GM12878 (cell line): ENCODE measurements around the gene KLK6. TPM values are rescaled to one million over a fixed set of nuclear protein-coding genes. Genes with fewer than 3 reads are reported as not detected.

Experiments used
- ATAC-seq: fragments of 200-7000 bp; cut with Tn5 transposase; 3 replicates; pipeline ENCODE4 v1.9.1; 2020; ENCODE audit warnings: mild to moderate bottlenecking, moderate library complexity
- BruUV-seq: library from RNA; stranded (reverse); fragments of 400-500 nt; replicated peaks from 2 replicates; lab custom pipeline; 2021; lab: Mats Ljungman, UMichigan
- CTCF ChIA-PET: fragments of 300-600 bp; sonication (Branson Sonifier 250); formaldehyde crosslinking; extraction: SDS; loops from one replicate; lab custom pipeline; 2021; ENCODE audit warnings: inconsistent platforms; lab: Yijun Ruan, JAX
- POLR2A ChIA-PET: fragments of 350-600 bp; formaldehyde crosslinking; extraction: SDS; loops from one replicate; lab custom pipeline; 2021; ENCODE audit warnings: inconsistent platforms; lab: Charles Lee
- RAD21 ChIA-PET: fragments of 300-600 bp; sonication (Branson Sonifier 250); formaldehyde crosslinking; loops from one replicate; lab custom pipeline; 2023; ENCODE audit warnings: antibody characterized with exemption; ENCODE audit not compliant: unreplicated experiment; lab: Charles Lee
- SMC1A ChIA-PET: fragments of 300-600 bp; sonication (Branson Sonifier 250); formaldehyde crosslinking; loops from one replicate; lab custom pipeline; 2023; ENCODE audit not compliant: unreplicated experiment, uncharacterized antibody; lab: Charles Lee
- DNase-seq: peaks from one replicate; pipeline ENCODE4 v3.0.0-alpha.2; 2011; ENCODE audit warnings: low read depth, low spot score
- FAIRE-seq: peaks from 3 replicates; lab custom pipeline; 2011; peaks lifted over from hg19 to GRCh38; lab: Jason Lieb, UNC
- H2AFZ ChIP-seq: 2 replicates; pipeline ENCODE4 v1.6.0; 2011; ENCODE audit warnings: low read depth, low read length, control low read depth; ENCODE audit not compliant: control insufficient read depth
- H3K27ac ChIP-seq: 2 replicates; pipeline ENCODE4 v1.5.1; 2011; ENCODE audit warnings: control low read depth; ENCODE audit not compliant: control insufficient read depth, insufficient read depth
- H3K27me3 ChIP-seq, 2 experiments: replicated peaks in 1 of 2; 2 replicates each; pipeline versions ENCODE4 v1.6.0 to v1.6.1; 2011; ENCODE audit warnings: low read length in 1 of 2; ENCODE audit not compliant: control insufficient read depth in 2 of 2, insufficient read depth in 2 of 2
- H3K36me3 ChIP-seq, 2 experiments: 2 replicates each; pipeline ENCODE4 v1.5.1; 2011; ENCODE audit warnings: low read length in 1 of 2; ENCODE audit not compliant: control insufficient read depth in 2 of 2, insufficient read depth in 2 of 2
- H3K4me1 ChIP-seq: 2 replicates; pipeline ENCODE4 v1.6.1; 2011; ENCODE audit warnings: mild to moderate bottlenecking, low read length, moderate library complexity, mixed read lengths; ENCODE audit not compliant: control insufficient read depth, insufficient read depth
- H3K4me2 ChIP-seq: 2 replicates; pipeline ENCODE4 v1.6.0; 2011; ENCODE audit warnings: control low read depth; ENCODE audit not compliant: control insufficient read depth, insufficient read depth
- H3K4me3 ChIP-seq: fragments of 200-600 bp; sonication (generic); 2 replicates; pipeline ENCODE4 v1.5.1; 2016
- H3K79me2 ChIP-seq: 2 replicates; pipeline ENCODE4 v1.6.0; 2011; ENCODE audit warnings: low read length; ENCODE audit not compliant: control insufficient read depth, insufficient read depth
- H3K9ac ChIP-seq: 2 replicates; pipeline ENCODE4 v1.8.0; 2011; ENCODE audit warnings: low read length, control low read depth, mixed read lengths; ENCODE audit not compliant: control insufficient read depth, insufficient read depth
- H3K9me3 ChIP-seq: replicated peaks from 3 replicates; pipeline ENCODE4 v1.5.1; 2011; ENCODE audit warnings: mild to moderate bottlenecking, low read length; ENCODE audit not compliant: control insufficient read depth, insufficient read depth
- H4K20me1 ChIP-seq: 2 replicates; pipeline ENCODE4 v1.6.0; 2011; ENCODE audit not compliant: control insufficient read depth, insufficient read depth
- BHLHE40 ChIP-seq, 2 experiments: fragments of 450-650 bp in 1 of 2; IDR thresholded peaks; 2 replicates each; pipeline ENCODE4 v1.6.1; 2011 to 2017; ENCODE audit warnings: low read depth in 2 of 2, borderline replicate concordance in 1 of 2, improper control_type of control experiment in 1 of 2, low read length in 1 of 2, mild to moderate bottlenecking in 1 of 2
- CREM ChIP-seq: IDR thresholded peaks from 2 replicates; pipeline ENCODE4 v1.6.1; 2014; ENCODE audit warnings: antibody characterized with exemption, low read depth
- FOS ChIP-seq: IDR thresholded peaks from 3 replicates; pipeline ENCODE4 v1.6.1; 2011; ENCODE audit warnings: borderline replicate concordance; ENCODE audit not compliant: insufficient read length; ENCODE audit errors: extremely low read depth
- GATAD2B ChIP-seq: fragments of 450-650 bp; conservative IDR thresholded peaks from 2 replicates; pipeline ENCODE4 v1.6.1; 2017; ENCODE audit warnings: low read depth, mild to moderate bottlenecking, moderate library complexity
- MLLT1 ChIP-seq: fragments of 450-650 bp; IDR thresholded peaks from 2 replicates; pipeline ENCODE4 v1.6.1; 2016; ENCODE audit warnings: mild to moderate bottlenecking
- MTA2 ChIP-seq: fragments of 450-650 bp; IDR thresholded peaks from 2 replicates; pipeline ENCODE4 v1.6.1; 2016; ENCODE audit warnings: low read depth, mild to moderate bottlenecking, moderate library complexity
- NBN ChIP-seq: fragments of 450-650 bp; IDR thresholded peaks from 2 replicates; pipeline ENCODE4 v1.6.1; 2016
- NKRF ChIP-seq: fragments of 450-650 bp; conservative IDR thresholded peaks from 2 replicates; pipeline ENCODE4 v1.6.1; 2017; ENCODE audit warnings: mild to moderate bottlenecking, moderate library complexity
- NR2C2 ChIP-seq: IDR thresholded peaks from 2 replicates; pipeline ENCODE4 v1.6.1; 2011; ENCODE audit warnings: borderline replicate concordance, low read depth; ENCODE audit not compliant: control insufficient read depth, insufficient read length
- NR2F1 ChIP-seq: fragments of 450-650 bp; conservative IDR thresholded peaks from 2 replicates; pipeline ENCODE4 v1.6.1; 2017; ENCODE audit warnings: mild to moderate bottlenecking
- NRF1 ChIP-seq: conservative IDR thresholded peaks from 2 replicates; pipeline ENCODE4 v1.6.1; 2011; ENCODE audit warnings: mild to moderate bottlenecking, low read depth, low read length, improper control_type of control experiment
- POLR2AphosphoS2 ChIP-seq: IDR thresholded peaks from 2 replicates; pipeline ENCODE4 v1.6.1; 2011; ENCODE audit warnings: low read depth, mild to moderate bottlenecking, low read length, improper control_type of control experiment, moderate library complexity
- POU2F2 ChIP-seq: IDR thresholded peaks from 3 replicates; pipeline ENCODE4 v1.6.1; 2011; ENCODE audit warnings: low read depth, mild to moderate bottlenecking, low read length, borderline replicate concordance
- SMARCA5 ChIP-seq: fragments of 450-650 bp; IDR thresholded peaks from 2 replicates; pipeline ENCODE4 v1.6.1; 2017; ENCODE audit warnings: mild to moderate bottlenecking
- SMC3 ChIP-seq: IDR thresholded peaks from 2 replicates; pipeline ENCODE4 v1.6.1; 2011; ENCODE audit warnings: low read length, improper control_type of control experiment, borderline replicate concordance
- YY1 ChIP-seq: IDR thresholded peaks from 2 replicates; pipeline ENCODE4 v1.6.1; 2011; ENCODE audit warnings: low read depth, mild to moderate bottlenecking, low read length
- ZBTB33 ChIP-seq: fragments of 450-650 bp; IDR thresholded peaks from 2 replicates; pipeline ENCODE4 v1.6.1; 2017; ENCODE audit warnings: mild to moderate bottlenecking
- WGBS: methylation state at CpG from one replicate; pipeline ENCODE4 v1.1.6; 2016; ENCODE audit warnings: low lambda C conversion rate; ENCODE audit not compliant: insufficient replicate concordance, insufficient coverage; ENCODE audit errors: missing lambda C conversion rate; 5-methylcytosine and 5-hydroxymethylcytosine counted together
- in situ Hi-C: fragments of 300-500 bp; cut with MboI; formaldehyde crosslinking; loops from 9 replicates; pipeline ENCODE4 v1.14.3; 2018; ENCODE audit warnings: mixed read lengths
- intact Hi-C: fragments of 100-400 bp; cut with micrococcal nuclease; formaldehyde crosslinking; loops from one replicate; pipeline ENCODE4 v1.14.2; 2022; ENCODE audit not compliant: unreplicated experiment
- polyA plus RNA-seq, 11 experiments: library from polyadenylated mRNA; depleted of rRNA in 4 of 11; unstranded in 6 of 11; stranded (reverse) in 5 of 11; fragments of >200 nt; fragmentation: Nextera tagmentation in 4 of 11; fragmentation: Illumina TruSeq in 1 of 11; extraction: Ambion mirVana in 4 of 11; extraction: Trizol in 1 of 11; gene quantifications; 1 replicate in 1 of 11; 2 replicates in 10 of 11; pipeline versions ENCODE4 v1.2.1 to v1.2.3, GENCODE V29; 2011 to 2016; ENCODE audit warnings: inconsistent platforms in 2 of 11, missing spikeins in 2 of 11, low read depth in 1 of 11
- total RNA-seq, 4 experiments: library from RNA; depleted of rRNA in 3 of 4; stranded (reverse); fragments of >200 nt in 3 of 4; fragmentation: Illumina TruSeq in 1 of 4; extraction: Trizol in 1 of 4; gene quantifications; 2 replicates each; pipeline versions ENCODE4 v1.2.1 to v1.2.3, GENCODE V29; 2013 to 2021

KLK6 gene
- total and polyA plus RNA-seq, 10 of the 15 experiments (the other 5 are each of a cell fraction or from before 2014, with no cell fraction given): not detected

- H3K9me3 ChIP-seq: no peaks in the 10 kb centered on the region
- FAIRE-seq (no peak), ATAC-seq (peak; percentile 100), DNase-seq (peak; percentile 27)
- ChIA-PET POLR2A (interaction anchor here (1.2 kb wide), 1 partner anchor 122 kb away, joined by 3 read pairs; no protein-coding TSS in a partner anchor), RAD21 (interaction anchor here (0.5 to 2.5 kb wide), 39 partner anchors 11 to 554 kb away, joined by 3 to 41 read pairs (median 5); partner anchors contain the start of genes KLK3 and KLK4), SMC1A (interaction anchor here (0.7 to 3.0 kb wide), 30 partner anchors 10 to 565 kb away, joined by 3 to 37 read pairs (median 6); partner anchors contain the start of gene POLD1), CTCF (interaction anchor here (0.6 to 4.5 kb wide), 59 partner anchors 10 to 692 kb away, joined by 3 to 42 read pairs (median 5); partner anchors contain the start of genes ACP4, KLK2, KLK3 and KLK4)
- H3K79me2 ChIP-seq: no peaks in the 10 kb centered on the region
- H3K4me2 ChIP-seq: no peak overlapping the region
- no peaks in the 10 kb centered on the region for H3K27me3 ChIP-seq
- 28% methylated on average over 21 of the region's 21 CpGs for WGBS
- H3K36me3 ChIP-seq: no peaks in the 10 kb centered on the region
- no peaks in the 10 kb centered on the region for H4K20me1 ChIP-seq
- H3K9ac ChIP-seq: no peak overlapping the region
- no peaks in the 10 kb centered on the region for H3K4me1 ChIP-seq
- no peak overlapping the region for H3K4me3 ChIP-seq
- intact Hi-C loops: loop anchor here (1.0 to 2.0 kb wide), 4 partner anchors 84 to 385 kb away; no protein-coding TSS in a partner anchor
- H2AFZ ChIP-seq: peak overlapping the region; percentile 17; the same call in 1 of the 2 replicates
- no peak overlapping the region for H3K27ac ChIP-seq
- no TSS peak for BruUV-seq
- in situ Hi-C loops: loop anchor here (10.0 kb wide), 1 partner anchor 388 kb away; no protein-coding TSS in a partner anchor
- TF ChIP-seq GATAD2B: peak; percentile 22; the same call in 1 of the 2 replicates
- TF ChIP-seq NBN: 0 out of 2 replicates have a peak, but pooled peaks have one; percentile 41
- TF ChIP-seq POU2F2: no peak
- no peak for TF ChIP-seq ZBTB33
- TF ChIP-seq YY1: peak; percentile 49; the same call in 1 of the 2 replicates
- no peak for TF ChIP-seq POLR2AphosphoS2
- peak; percentile 90 for TF ChIP-seq SMC3
- TF ChIP-seq SMARCA5: 0 out of 2 replicates have a peak, but pooled peaks have one; percentile 27
- TF ChIP-seq MLLT1: 0 out of 2 replicates have a peak, but pooled peaks have one; percentile 34
- no peak for TF ChIP-seq NR2F1
- no peak for TF ChIP-seq CREM
- no peak for TF ChIP-seq FOS
- peak in 1 of 2 experiments; percentile 18; a peak in 1 of 4 replicates for TF ChIP-seq BHLHE40 (IDR thresholded peaks at IDR 0.05; ENCODE audit: borderline replicate concordance in 1 of 2, low read depth in 2 of 2, low read length in 1 of 2)
- TF ChIP-seq MTA2: no peak
- TF ChIP-seq NR2C2: no peak
- TF ChIP-seq NKRF: no peak
- TF ChIP-seq NRF1: no peak
Measured at GRCh38 chr19:50922317-50922853, 47.0 kb downstream of the KLK6 start.
